ENCODE results near the gene INTS2. TPM values are rescaled to one million over a fixed set of nuclear protein-coding genes. Genes with fewer than 3 reads are reported as not detected.

Gene INTS2
- total and polyA plus RNA-seq, 2 donors (not counting 1 experiment from before 2014, with no cell fraction given): 3.5 to 19.5 TPM

DNA sequence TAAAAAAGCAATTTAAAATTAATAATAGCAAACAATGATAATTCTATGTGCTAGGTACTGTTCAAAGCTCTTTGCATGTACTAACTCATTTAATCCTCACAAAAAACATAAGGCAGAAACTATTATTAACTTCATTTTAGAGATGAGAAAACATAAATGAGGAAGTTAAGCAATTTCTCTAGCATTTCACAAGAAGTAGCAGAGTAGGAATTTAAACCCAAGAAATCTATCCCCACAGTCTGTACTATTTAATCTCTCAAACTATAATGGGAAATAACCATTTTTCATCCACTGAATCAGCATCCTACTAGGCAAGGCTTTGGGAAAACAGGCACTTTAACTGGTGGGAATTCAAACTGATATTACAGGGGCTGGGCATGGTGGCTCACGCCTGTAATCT lies 42.2 kb upstream of the INTS2 start:
- DNase-seq (no peak), ATAC-seq (ENCODE audit: low read depth) (no peak)
- H3K4me3 Mint-ChIP-seq: no peak overlapping the region
- no peak overlapping the region for H2AFZ ChIP-seq (ENCODE audit: insufficient read depth, low read depth, low read length, poor library complexity, severe bottlenecking)
- no peaks in the 10 kb centered on the region for H3K9me3 Mint-ChIP-seq (ENCODE audit: insufficient read depth)
- no peak overlapping the region for H3K4me3 ChIP-seq (ENCODE audit: control extremely low read depth in 1 of 5, extremely low read depth in 1 of 5, insufficient read depth in 1 of 5, low read depth in 2 of 5, low read length in 4 of 5)
- H3K9ac ChIP-seq (ENCODE audit: low read length): no peak overlapping the region
- peaks cover 2% of the 10 kb centered on the region for H3K4me1 Mint-ChIP-seq
- H3K9me3 ChIP-seq (ENCODE audit: control extremely low read depth in 1 of 3, control insufficient read depth in 2 of 3, insufficient read depth in 1 of 3, low read length in 2 of 3): no peaks in the 10 kb centered on the region
- TF ChIP-seq EZH2 (IDR thresholded peaks at IDR 0.05; ENCODE audit: borderline replicate concordance, insufficient read depth, low read depth, low read length, poor library complexity, severe bottlenecking): no peak
- H3K27me3 ChIP-seq (replicated peaks in 1 of 4; ENCODE audit: control extremely low read depth in 1 of 4, control insufficient read depth in 3 of 4, insufficient read depth in 4 of 4, low read length in 3 of 4): no peaks in the 10 kb centered on the region
- no peak overlapping the region for H3K4me2 ChIP-seq (replicated peaks; ENCODE audit: low read depth, low read length, poor library complexity, severe bottlenecking)
- ChIA-PET CTCF (no interaction called here), POLR2A (no interaction called here)
- H3K27ac Mint-ChIP-seq: no peak overlapping the region
- intact Hi-C loops (cut with micrococcal nuclease): no loop called here
- WGBS (ENCODE audit: insufficient coverage): no CpG with 5 or more reads among the region's 1 CpG
- peaks cover 2% of the 10 kb centered on the region for H4K20me1 ChIP-seq (ENCODE audit: control insufficient read depth, insufficient read depth, low read length, poor library complexity, severe bottlenecking)
- no peaks in the 10 kb centered on the region for H3K4me1 ChIP-seq (ENCODE audit: control insufficient read depth in 2 of 2, insufficient read depth in 2 of 2, low read length in 2 of 2)
- H3K27me3 Mint-ChIP-seq: no peaks in the 10 kb centered on the region
- H3K27ac ChIP-seq (ENCODE audit: low read length in 2 of 2): no peak overlapping the region
- no peaks in the 10 kb centered on the region for H3K79me2 ChIP-seq (ENCODE audit: control insufficient read depth, insufficient read depth, low read length)
- peaks cover 4 to 66% of the 10 kb centered on the region in 2 experiments for H3K36me3 ChIP-seq (replicated peaks in 1 of 2; ENCODE audit: control extremely low read depth in 1 of 2, control insufficient read depth in 1 of 2, extremely low read depth in 1 of 2, insufficient read depth in 2 of 2, low read length in 1 of 2)

DNA sequence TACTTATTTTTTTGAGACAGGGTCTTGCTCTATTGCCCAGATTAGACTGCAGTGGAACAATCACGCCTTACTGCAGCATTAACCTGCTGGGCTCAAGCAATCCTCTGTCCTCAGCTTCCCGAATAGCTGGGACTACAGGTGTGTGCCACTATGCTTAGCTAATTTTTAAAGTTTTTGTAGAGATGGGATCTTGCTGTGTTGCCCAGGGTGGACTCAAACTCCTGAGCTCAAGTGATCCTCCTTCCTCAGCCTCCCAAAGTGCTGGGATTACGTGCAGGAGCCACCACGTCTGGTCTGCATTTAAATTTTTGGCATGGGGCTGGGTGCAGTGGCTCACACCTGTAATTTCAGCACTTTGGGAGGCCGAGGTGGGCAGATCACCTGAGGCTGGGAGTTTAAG lies 41.0 kb upstream of the INTS2 start:
- H3K4me2 ChIP-seq (replicated peaks; ENCODE audit: low read depth, low read length, poor library complexity, severe bottlenecking): no peak overlapping the region
- CTCF ChIA-PET: interaction anchor here (0.7 kb wide), 1 partner anchor 141 kb away, joined by 3 read pairs; no protein-coding TSS in a partner anchor
- peaks cover 4% of the 10 kb centered on the region for H4K20me1 ChIP-seq (ENCODE audit: control insufficient read depth, insufficient read depth, low read length, poor library complexity, severe bottlenecking)
- POLR2A ChIA-PET: no interaction called here
- intact Hi-C loops (cut with micrococcal nuclease): loop anchor here (10.0 kb wide), 1 partner anchor 46 kb away; no protein-coding TSS in a partner anchor
- no peak overlapping the region for H3K27ac ChIP-seq (ENCODE audit: low read length in 2 of 2)
- H2AFZ ChIP-seq (ENCODE audit: insufficient read depth, low read depth, low read length, poor library complexity, severe bottlenecking): no peak overlapping the region
- H3K79me2 ChIP-seq (ENCODE audit: control insufficient read depth, insufficient read depth, low read length): no peaks in the 10 kb centered on the region
- H3K27me3 Mint-ChIP-seq: no peaks in the 10 kb centered on the region
- no peaks in the 10 kb centered on the region for H3K4me1 ChIP-seq (ENCODE audit: control insufficient read depth in 2 of 2, insufficient read depth in 2 of 2, low read length in 2 of 2)
- no peak for TF ChIP-seq EZH2 (IDR thresholded peaks at IDR 0.05; ENCODE audit: borderline replicate concordance, insufficient read depth, low read depth, low read length, poor library complexity, severe bottlenecking)
- TF ChIP-seq, protein P1, sequence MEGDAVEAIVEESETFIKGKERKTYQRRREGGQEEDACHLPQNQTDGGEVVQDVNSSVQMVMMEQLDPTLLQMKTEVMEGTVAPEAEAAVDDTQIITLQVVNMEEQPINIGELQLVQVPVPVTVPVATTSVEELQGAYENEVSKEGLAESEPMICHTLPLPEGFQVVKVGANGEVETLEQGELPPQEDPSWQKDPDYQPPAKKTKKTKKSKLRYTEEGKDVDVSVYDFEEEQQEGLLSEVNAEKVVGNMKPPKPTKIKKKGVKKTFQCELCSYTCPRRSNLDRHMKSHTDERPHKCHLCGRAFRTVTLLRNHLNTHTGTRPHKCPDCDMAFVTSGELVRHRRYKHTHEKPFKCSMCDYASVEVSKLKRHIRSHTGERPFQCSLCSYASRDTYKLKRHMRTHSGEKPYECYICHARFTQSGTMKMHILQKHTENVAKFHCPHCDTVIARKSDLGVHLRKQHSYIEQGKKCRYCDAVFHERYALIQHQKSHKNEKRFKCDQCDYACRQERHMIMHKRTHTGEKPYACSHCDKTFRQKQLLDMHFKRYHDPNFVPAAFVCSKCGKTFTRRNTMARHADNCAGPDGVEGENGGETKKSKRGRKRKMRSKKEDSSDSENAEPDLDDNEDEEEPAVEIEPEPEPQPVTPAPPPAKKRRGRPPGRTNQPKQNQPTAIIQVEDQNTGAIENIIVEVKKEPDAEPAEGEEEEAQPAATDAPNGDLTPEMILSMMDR (IDR thresholded peaks at IDR 0.05): no peak
- no peak overlapping the region for H3K9ac ChIP-seq (ENCODE audit: low read length)
- no peaks in the 10 kb centered on the region for H3K9me3 Mint-ChIP-seq (ENCODE audit: insufficient read depth)
- DNase-seq: no peak
- peaks cover 6 to 70% of the 10 kb centered on the region in 2 experiments for H3K36me3 ChIP-seq (replicated peaks in 1 of 2; ENCODE audit: control extremely low read depth in 1 of 2, control insufficient read depth in 1 of 2, extremely low read depth in 1 of 2, insufficient read depth in 2 of 2, low read length in 1 of 2)
- ATAC-seq (ENCODE audit: low read depth): no peak
- no peaks in the 10 kb centered on the region for H3K27me3 ChIP-seq (replicated peaks in 1 of 4; ENCODE audit: control extremely low read depth in 1 of 4, control insufficient read depth in 3 of 4, insufficient read depth in 4 of 4, low read length in 3 of 4)
- H3K4me3 ChIP-seq (ENCODE audit: control extremely low read depth in 1 of 5, extremely low read depth in 1 of 5, insufficient read depth in 1 of 5, low read depth in 2 of 5, low read length in 4 of 5): no peak overlapping the region
- H3K4me3 Mint-ChIP-seq: no peak overlapping the region
- H3K27ac Mint-ChIP-seq: no peak overlapping the region
- no peaks in the 10 kb centered on the region for H3K4me1 Mint-ChIP-seq
- WGBS (ENCODE audit: insufficient coverage): 100% methylated on average over 4 of the region's 5 CpGs
- H3K9me3 ChIP-seq (ENCODE audit: control extremely low read depth in 1 of 3, control insufficient read depth in 2 of 3, insufficient read depth in 1 of 3, low read length in 2 of 3): no peaks in the 10 kb centered on the region

Data from B cell (primary cell).